TTC549 (cell line): ENCODE measurements around the gene TMEM97.
"Not testable (repeated sequence)": the region's sequence is repeated elsewhere in the genome, so short reads cannot be mapped to it uniquely, and the experiment has no call there.

Experiments used
- FAIRE-seq: peaks from 2 replicates; lab custom pipeline; 2012; peaks lifted over from hg19 to GRCh38; lab: Jason Lieb, UNC

The TMEM97 gene

DNA sequence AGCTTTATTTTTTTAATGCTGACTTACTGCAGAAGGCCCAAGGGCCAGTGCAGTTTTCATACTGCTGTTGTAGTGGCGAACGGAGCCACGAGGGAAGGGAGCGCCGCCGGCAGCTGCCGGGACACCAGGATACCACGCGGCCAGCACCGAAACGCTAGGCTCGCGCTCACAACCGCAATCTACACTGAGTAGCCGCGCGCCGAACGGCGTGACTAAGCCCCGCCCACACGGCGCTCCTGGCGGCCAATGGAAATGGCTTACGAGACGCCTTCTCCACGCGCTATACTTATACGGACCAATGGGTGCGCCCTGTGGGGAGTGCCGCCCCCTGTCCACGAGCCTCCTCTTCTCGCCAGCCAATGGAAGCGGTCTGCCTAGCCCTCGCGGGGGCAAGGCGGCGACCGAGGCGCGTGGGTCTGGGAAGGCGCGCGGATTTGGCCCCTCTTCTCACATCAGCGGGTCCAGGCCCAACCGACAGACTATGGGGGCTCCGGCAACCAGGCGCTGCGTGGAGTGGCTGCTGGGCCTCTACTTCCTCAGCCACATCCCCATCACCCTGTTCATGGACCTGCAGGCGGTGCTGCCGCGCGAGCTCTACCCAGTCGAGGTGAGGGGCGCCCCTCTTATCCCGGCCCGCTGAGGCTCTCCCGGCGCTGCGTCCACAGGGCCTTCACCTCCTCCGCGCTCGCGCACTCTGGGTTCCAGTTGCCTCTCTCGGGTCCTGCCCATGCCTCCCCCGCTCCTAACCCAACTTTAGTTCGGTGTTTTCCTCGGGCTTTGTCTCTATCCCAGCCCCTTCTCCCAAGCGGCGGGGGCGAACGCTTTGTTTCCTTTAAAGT lies at the start of gene TMEM97:
Gene TMEM97, plus strand, starts transcription at position 442 of the 839 bp plus-strand sequence. Its CDS starts 40 bp downstream, at position 482.
- peak; percentile 63 for FAIRE-seq

DNA sequence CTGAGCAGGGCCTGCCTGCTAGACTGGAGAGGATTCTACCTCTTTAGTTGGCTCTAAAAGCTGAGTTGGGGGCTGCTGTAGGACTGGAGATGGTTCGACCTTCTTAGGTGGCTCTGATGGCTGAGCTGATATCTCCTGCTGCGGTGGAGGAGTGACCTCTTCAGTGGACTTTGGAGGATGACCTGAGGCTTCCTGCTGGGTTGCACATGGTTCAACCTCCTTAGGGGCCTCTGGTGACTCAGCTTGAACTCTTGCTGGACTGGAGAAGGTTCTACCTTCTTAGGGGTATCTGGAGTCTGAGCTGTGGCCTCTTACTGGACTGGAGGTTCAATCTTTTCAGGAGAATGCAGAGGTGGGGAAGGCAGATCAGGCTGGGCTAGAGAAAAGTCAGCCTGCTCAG lies 48.9 kb upstream of the TMEM97 start:
- FAIRE-seq = no peak

GRCh38 chr17:28270926-28271325 lies 48.1 kb upstream of the TMEM97 start:
- no peak for FAIRE-seq

GRCh38 chr17:28271431-28271830 lies 47.6 kb upstream of the TMEM97 start:
- FAIRE-seq = no peak

DNA sequence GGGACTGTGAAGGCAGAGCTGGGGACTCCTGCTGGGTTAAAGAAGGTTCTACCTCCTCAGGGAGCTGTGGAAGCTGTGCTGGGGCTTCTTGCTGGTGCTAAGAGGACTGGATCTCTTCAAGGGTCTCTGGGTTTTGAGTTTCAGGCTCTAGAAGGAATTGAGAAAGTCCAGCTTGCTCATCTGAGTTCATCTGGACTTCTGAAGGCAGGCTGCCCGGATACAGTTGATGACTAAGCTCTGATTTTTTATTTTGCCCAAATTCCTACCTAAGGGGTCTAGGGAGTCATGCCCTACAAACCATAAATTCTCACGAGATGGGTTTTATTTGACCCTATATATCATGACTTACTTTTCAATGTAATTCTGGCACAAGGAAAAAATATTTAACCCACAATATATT lies 46.8 kb upstream of the TMEM97 start:
- no peak for FAIRE-seq

GRCh38 chr17:28273341-28273740 lies 45.7 kb upstream of the TMEM97 start:
- not testable (repeated sequence) for FAIRE-seq

GRCh38 chr17:28274591-28275265 lies 44.3 kb upstream of the TMEM97 start:
- FAIRE-seq = no peak

GRCh38 chr17:28276011-28276410 lies 43.0 kb upstream of the TMEM97 start:
- no peak for FAIRE-seq

DNA sequence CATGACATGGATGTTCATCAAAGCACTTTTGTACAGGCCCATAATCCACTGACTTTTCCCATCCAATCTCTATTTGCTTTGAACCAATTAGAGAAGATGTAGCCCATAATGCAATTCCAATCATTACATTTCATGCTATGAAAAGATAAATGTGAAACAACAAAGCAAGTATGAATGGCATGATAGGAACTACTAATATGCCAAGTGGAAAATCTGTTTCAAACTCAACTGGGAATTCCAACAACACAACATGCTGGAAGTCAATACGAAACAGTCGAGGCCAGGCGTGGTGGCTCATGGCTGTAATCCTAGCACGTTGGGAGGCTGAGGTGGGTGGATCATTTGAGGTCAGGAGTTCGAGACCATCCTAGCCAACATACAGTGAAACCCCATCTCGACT lies 39.6 kb upstream of the TMEM97 start:
- FAIRE-seq = no peak

DNA sequence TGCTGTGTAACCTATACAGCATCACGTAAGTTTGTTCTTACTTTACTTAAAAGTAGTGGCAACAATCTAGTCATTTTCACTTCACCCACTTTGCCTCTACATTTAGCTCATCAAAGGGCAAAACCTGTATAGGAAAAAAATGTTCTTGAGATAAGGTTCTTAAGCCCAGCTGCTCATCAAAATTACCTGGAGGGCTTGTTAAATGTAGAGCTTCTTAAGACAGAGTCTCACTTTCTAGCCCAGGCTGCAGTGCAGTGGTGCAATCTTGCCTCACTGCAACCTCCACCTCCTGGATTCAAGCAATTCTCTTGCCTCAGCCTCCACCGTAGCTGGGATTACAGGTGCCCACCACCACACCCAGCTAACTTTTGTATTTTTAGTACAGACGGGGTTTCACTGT lies 38.2 kb upstream of the TMEM97 start:
- FAIRE-seq = no peak

DNA sequence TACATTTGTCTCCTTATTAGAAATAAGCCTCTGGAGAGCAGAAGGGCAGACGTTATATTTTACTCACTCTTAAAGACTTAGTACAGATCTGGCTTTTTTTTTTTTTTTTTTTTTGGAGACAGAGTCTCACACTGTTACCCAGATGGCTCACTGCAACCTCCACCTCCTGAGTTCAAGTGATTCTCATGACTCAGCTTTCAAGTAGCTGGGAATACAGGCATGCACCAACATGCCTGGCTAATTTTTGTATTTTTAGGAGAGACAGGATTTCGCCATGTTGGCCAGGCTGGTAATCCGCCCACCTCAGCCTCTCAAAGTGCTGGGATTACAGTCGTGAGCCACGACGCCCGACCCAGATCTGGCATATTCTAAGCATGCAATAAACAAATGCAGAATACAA lies 36.4 kb upstream of the TMEM97 start:
- peak; percentile 71 for FAIRE-seq

DNA sequence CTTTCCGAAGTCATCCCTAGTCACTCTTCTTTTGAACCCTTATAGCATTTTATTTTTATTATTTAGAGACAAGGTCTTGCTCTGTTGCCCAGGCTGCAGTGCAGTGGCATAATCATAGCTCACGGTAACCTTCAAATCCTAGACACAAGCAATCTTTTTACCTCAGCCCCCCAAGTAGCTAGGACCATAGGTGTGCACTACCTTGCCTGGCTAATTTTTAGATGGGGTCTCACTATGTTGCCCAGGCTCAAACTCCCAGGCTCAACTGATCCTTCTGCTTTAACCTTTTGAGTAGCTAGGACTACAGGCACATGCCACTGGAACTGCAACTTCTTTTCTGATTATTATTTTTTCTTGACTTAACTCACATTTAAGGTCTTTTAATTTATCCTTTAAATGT lies 33.0 kb upstream of the TMEM97 start:
- no peak for FAIRE-seq

- FAIRE-seq = no peak
These were observed 28.3 kb upstream of the TMEM97 start for GRCh38 chr17:28290703-28291102.

GRCh38 chr17:28291780-28292330 lies 27.1 kb upstream of the TMEM97 start:
- no peak for FAIRE-seq

GRCh38 chr17:28292878-28293277 lies 26.1 kb upstream of the TMEM97 start:
- FAIRE-seq = not testable (repeated sequence)

- FAIRE-seq = no peak
These were observed 25.0 kb upstream of the TMEM97 start for GRCh38 chr17:28293994-28294393.

DNA sequence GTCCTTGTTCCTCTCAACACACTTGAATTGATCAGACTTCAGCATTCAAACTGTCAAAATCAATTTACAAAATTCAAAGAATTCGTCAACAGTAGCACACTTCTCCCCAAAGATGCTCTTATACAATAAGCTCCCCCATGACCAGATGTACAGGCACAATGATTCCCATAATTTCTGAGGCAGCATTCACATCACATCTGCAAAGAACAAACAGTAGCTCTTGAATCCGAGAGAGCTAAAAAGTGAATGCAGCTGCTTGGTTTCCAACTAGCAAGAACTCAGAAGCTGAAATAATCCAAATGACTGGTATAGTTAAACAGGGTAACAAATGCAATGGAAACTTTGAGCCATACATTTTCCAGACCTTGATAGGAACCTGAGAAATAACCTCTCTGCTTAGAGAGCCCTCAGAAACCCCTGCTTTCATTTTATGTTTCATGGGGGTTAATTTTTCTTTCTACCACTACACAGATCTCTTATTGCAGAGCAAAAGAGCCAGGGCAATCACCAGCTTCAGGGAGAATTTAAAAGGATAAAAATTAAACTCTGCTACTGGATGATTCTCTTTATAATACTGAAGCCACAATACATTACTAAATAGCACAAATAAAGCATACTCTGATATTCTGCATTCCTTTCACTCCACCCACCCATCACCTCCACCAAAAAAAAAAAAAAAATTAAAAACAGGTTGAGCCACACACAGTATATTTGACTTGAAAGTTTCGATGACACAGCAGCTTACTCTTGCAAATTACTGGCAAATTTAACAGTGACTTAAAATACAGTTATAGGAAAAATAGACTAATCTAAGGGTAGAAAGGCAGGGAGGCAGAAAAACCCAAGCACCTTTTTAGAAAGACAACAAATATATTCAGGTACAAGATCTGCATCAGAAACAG lies 23.1 kb upstream of the TMEM97 start:
- FAIRE-seq = no peak

DNA sequence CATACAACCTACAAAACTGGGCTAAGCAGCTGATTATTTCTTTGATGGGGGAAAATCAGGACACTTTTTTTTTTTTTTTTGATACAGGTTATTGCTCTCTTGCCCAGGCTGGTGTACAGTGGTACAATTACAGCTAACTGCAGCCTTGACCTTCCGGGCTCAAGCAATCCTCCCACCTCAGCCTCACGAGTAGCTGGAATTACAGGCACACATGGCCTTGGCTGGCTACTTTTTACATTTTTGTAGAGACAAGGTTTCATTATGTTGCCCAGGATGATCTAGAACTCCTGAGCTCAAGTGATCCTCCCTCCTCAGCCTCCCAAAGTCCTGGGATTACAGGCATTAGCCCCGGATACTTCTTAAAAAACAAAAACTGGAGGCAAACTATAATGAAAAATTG lies 20.6 kb upstream of the TMEM97 start:
- FAIRE-seq = no peak

DNA sequence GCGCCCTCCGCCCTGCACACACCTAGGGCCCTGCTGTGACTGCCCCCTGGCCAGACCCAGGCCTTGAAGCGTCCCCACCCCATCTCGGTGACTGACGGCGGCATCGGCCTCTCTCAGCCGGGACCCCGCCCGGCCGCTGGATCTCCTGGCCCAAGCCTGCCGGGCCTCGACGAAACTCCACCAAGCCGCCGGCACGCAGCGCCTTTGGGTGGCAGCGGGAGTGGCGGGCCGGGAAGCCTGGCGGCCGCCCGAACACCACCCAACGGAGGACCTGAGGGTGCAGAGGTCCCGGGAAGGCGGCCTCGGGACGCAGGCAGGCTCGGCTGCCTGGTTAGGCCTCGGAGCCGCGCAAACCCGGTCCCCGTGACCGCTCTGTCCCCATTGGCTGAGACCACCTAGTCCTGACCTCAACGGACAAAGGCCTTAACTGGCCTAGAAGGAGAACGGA lies 12.0 kb upstream of the TMEM97 start:
- no peak for FAIRE-seq

GRCh38 chr17:28313841-28314240 lies 5.2 kb upstream of the TMEM97 start:
- FAIRE-seq = no peak

GRCh38 chr17:28315846-28316705 lies 2.9 kb upstream of the TMEM97 start:
- FAIRE-seq = no peak
